ENCODE data around the gene CHIC1. TPM values are rescaled to one million over a fixed set of nuclear protein-coding genes. Genes with fewer than 3 reads are reported as not detected.
"Not testable (repeated sequence)": the region's sequence is repeated elsewhere in the genome, so short reads cannot be mapped to it uniquely, and the experiment has no call there.

The CHIC1 gene
- total RNA-seq, 1 donor = 8.4 TPM

- Histone ChIP-seq H3K9me3 (ENCODE audit: low read depth, low read length) (peaks cover 11% of the 10 kb centered on the region), H3K4me1 (ENCODE audit: insufficient read depth, low read length) (no peaks in the 10 kb centered on the region), H3K27me3 (ENCODE audit: insufficient read depth, low read length) (no peaks in the 10 kb centered on the region), H3K4me3 (ENCODE audit: low read length) (no peak overlapping the region)
These were observed 84.8 kb downstream of the CHIC1 start for GRCh38 chrX:73647632-73648322.

GRCh38 chrX:73661322-73661721, 98.3 kb downstream of the CHIC1 start:
- not testable (repeated sequence) for H3K27me3 ChIP-seq (ENCODE audit: insufficient read depth, low read length); H3K4me3 ChIP-seq (ENCODE audit: low read length); H3K9me3 ChIP-seq (ENCODE audit: low read depth, low read length); H3K4me1 ChIP-seq (ENCODE audit: insufficient read depth, low read length)

- H3K9me3 ChIP-seq (ENCODE audit: low read depth, low read length) = peaks cover 7% of the 10 kb centered on the region
- no peaks in the 10 kb centered on the region for H3K27me3 ChIP-seq (ENCODE audit: insufficient read depth, low read length)
- no peaks in the 10 kb centered on the region for H3K4me1 ChIP-seq (ENCODE audit: insufficient read depth, low read length)
- no peak overlapping the region for H3K4me3 ChIP-seq (ENCODE audit: low read length)
These were observed 105.8 kb downstream of the CHIC1 start for GRCh38 chrX:73668779-73669178.

GRCh38 chrX:73681408-73681807, 118.4 kb downstream of the CHIC1 start:
- H3K9me3 ChIP-seq (ENCODE audit: low read depth, low read length) = no peaks in the 10 kb centered on the region
- H3K4me3 ChIP-seq (ENCODE audit: low read length) = no peak overlapping the region
- H3K27me3 ChIP-seq (ENCODE audit: insufficient read depth, low read length) = no peaks in the 10 kb centered on the region
- H3K4me1 ChIP-seq (ENCODE audit: insufficient read depth, low read length) = no peaks in the 10 kb centered on the region

GRCh38 chrX:73683236-73683859, 120.4 kb downstream of the CHIC1 start:
- H3K4me1 ChIP-seq (ENCODE audit: insufficient read depth, low read length) = no peaks in the 10 kb centered on the region
- H3K9me3 ChIP-seq (ENCODE audit: low read depth, low read length) = no peaks in the 10 kb centered on the region
- no peaks in the 10 kb centered on the region for H3K27me3 ChIP-seq (ENCODE audit: insufficient read depth, low read length)
- H3K4me3 ChIP-seq (ENCODE audit: low read length) = no peak overlapping the region

GRCh38 chrX:73707014-73707413, 144.0 kb downstream of the CHIC1 start:
- H3K9me3 ChIP-seq (ENCODE audit: low read depth, low read length); H3K27me3 ChIP-seq (ENCODE audit: insufficient read depth, low read length); H3K4me3 ChIP-seq (ENCODE audit: low read length); H3K4me1 ChIP-seq (ENCODE audit: insufficient read depth, low read length): not testable (repeated sequence)

GRCh38 chrX:73728602-73729001, 165.6 kb downstream of the CHIC1 start:
- Histone ChIP-seq H3K4me1 (ENCODE audit: insufficient read depth, low read length) (no peaks in the 10 kb centered on the region), H3K27me3 (ENCODE audit: insufficient read depth, low read length) (no peaks in the 10 kb centered on the region), H3K9me3 (ENCODE audit: low read depth, low read length) (no peaks in the 10 kb centered on the region), H3K4me3 (ENCODE audit: low read length) (no peak overlapping the region)

Other genes starting within 250 kb of the CHIC1 start
- gene CDX4, start 116.1 kb upstream of the CHIC1 start, total RNA-seq = not detected